MCF 10A (cell line): Measurements from ENCODE around the gene GPR141. TPM values are rescaled to one million over a fixed set of nuclear protein-coding genes. Genes with fewer than 3 reads are reported as not detected.

Source experiments
- BruUV-seq: library from RNA; stranded (reverse); fragments of 400-500 nt; replicated peaks from 2 replicates; lab custom pipeline; 2021; lab: Mats Ljungman, UMichigan
- CTCF ChIA-PET: fragments of 300-600 bp; sonication (Branson Sonifier 250); formaldehyde crosslinking; extraction: SDS; loops from one replicate; lab custom pipeline; 2021; ENCODE audit warnings: antibody characterized with exemption, inconsistent platforms; lab: Yijun Ruan, JAX
- POLR2A ChIA-PET: fragments of 300-600, 350-650 bp; sonication (Branson Sonifier 250); formaldehyde crosslinking; extraction: SDS; loops from one replicate; lab custom pipeline; 2020; ENCODE audit warnings: antibody characterized with exemption, inconsistent platforms; lab: Yijun Ruan, JAX
- DNase-seq: peaks from one replicate; pipeline ENCODE4 v3.0.0-alpha.2; 2018; ENCODE audit not compliant: unreplicated experiment
- H3K27ac Mint-ChIP-seq: one replicate; pipeline ENCODE4 v1.8.0; 2022; ENCODE audit warnings: mild to moderate bottlenecking, low read depth, mixed read lengths; ENCODE audit not compliant: unreplicated experiment
- H3K27me3 Mint-ChIP-seq: one replicate; pipeline ENCODE4 v1.8.0; 2022; ENCODE audit warnings: mixed read lengths; ENCODE audit not compliant: insufficient read depth, unreplicated experiment
- H3K36me3 Mint-ChIP-seq: one replicate; pipeline ENCODE4 v1.8.0; 2022; ENCODE audit warnings: mild to moderate bottlenecking, moderate library complexity, mixed read lengths; ENCODE audit not compliant: insufficient read depth, unreplicated experiment
- H3K4me1 Mint-ChIP-seq: one replicate; pipeline ENCODE4 v1.8.0; 2022; ENCODE audit warnings: mixed read lengths; ENCODE audit not compliant: insufficient read depth, unreplicated experiment
- H3K4me3 Mint-ChIP-seq: one replicate; pipeline ENCODE4 v1.8.0; 2022; ENCODE audit warnings: mild to moderate bottlenecking, moderate library complexity, mixed read lengths; ENCODE audit not compliant: unreplicated experiment
- H3K9me3 Mint-ChIP-seq: one replicate; pipeline ENCODE4 v1.8.0; 2022; ENCODE audit warnings: mixed read lengths; ENCODE audit not compliant: unreplicated experiment
- intact Hi-C: fragments of 100-400 bp; cut with micrococcal nuclease; formaldehyde crosslinking; loops from 2 replicates; pipeline ENCODE4 v1.14.1; 2022
- total RNA-seq: library from RNA; stranded (reverse); gene quantifications from 2 replicates; pipeline ENCODE4 v1.2.3, GENCODE V29; 2022
- TF ChIP-seq, protein P1 (sequence below): fragments of 200-600 bp; IDR thresholded peaks from one replicate; pipeline ENCODE4 v1.8.0; 2022; ENCODE audit warnings: antibody characterized with exemption, mild to moderate bottlenecking; ENCODE audit not compliant: unreplicated experiment

GPR141 gene
- total RNA-seq, 1 experiment from 2014 or later: 2.8 TPM

DNA sequence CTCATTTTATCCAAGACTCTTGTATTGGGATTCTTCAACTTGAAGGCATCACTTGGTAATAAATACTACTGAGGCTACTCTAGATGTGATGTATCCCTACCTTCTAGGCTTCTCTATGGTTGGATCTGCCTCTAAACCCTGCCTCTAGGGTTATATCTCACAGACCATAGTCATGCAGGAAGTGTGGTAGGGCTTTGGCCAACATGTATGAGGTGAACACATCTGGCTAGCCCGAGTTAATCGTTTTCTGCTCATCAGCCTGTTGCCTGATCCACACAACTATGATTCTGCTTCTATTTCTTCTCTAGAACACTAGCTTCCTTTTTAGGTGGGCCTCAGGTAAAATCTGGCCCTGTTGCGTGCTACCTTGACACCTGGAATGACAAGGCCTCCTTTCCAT, 86.2 kb downstream of the GPR141 start:
- Mint-ChIP-seq H3K27me3 (no peaks in the 10 kb centered on the region), H3K4me3 (no peak overlapping the region), H3K27ac (no peak overlapping the region), H3K9me3 (peaks cover 6% of the 10 kb centered on the region), H3K4me1 (no peaks in the 10 kb centered on the region), H3K36me3 (no peaks in the 10 kb centered on the region)
- no peak for DNase-seq
- POLR2A ChIA-PET: no interaction called here
- BruUV-seq: no TSS peak
- CTCF ChIA-PET: interaction anchor here (0.6 to 0.8 kb wide), 2 partner anchors 28 to 528 kb away, joined by 3 read pairs; no protein-coding TSS in a partner anchor
- intact Hi-C loops: no loop called here
- TF ChIP-seq, protein P1, sequence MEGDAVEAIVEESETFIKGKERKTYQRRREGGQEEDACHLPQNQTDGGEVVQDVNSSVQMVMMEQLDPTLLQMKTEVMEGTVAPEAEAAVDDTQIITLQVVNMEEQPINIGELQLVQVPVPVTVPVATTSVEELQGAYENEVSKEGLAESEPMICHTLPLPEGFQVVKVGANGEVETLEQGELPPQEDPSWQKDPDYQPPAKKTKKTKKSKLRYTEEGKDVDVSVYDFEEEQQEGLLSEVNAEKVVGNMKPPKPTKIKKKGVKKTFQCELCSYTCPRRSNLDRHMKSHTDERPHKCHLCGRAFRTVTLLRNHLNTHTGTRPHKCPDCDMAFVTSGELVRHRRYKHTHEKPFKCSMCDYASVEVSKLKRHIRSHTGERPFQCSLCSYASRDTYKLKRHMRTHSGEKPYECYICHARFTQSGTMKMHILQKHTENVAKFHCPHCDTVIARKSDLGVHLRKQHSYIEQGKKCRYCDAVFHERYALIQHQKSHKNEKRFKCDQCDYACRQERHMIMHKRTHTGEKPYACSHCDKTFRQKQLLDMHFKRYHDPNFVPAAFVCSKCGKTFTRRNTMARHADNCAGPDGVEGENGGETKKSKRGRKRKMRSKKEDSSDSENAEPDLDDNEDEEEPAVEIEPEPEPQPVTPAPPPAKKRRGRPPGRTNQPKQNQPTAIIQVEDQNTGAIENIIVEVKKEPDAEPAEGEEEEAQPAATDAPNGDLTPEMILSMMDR: no peak

DNA sequence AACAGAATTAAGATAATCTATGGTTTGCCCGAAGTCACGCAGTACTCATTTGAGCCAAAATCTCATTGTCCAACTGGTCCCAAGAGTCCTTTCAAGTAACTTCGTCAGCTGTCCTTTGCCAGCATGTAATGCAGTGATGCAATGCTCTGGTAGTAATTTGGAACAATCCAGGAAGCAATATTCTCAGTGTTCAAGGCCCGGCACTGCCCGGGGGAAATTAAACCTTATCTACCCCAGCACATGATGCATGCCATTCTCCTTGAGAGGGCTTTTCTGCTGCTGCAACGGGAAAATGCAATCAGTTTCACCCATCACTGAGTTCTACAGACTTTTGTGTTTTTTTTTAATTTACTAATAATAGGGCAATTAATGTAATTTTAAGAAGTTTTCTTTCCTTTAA, 87.3 kb downstream of the GPR141 start:
- DNase-seq: no peak
- no peaks in the 10 kb centered on the region for H3K27me3 Mint-ChIP-seq
- no TSS peak for BruUV-seq
- intact Hi-C loops: no loop called here
- H3K36me3 Mint-ChIP-seq: no peaks in the 10 kb centered on the region
- no peak overlapping the region for H3K27ac Mint-ChIP-seq
- TF ChIP-seq, protein P1: no peak
- H3K4me3 Mint-ChIP-seq: no peak overlapping the region
- H3K9me3 Mint-ChIP-seq: peaks cover 15% of the 10 kb centered on the region
- ChIA-PET POLR2A (no interaction called here), CTCF (interaction anchor here (1.0 kb wide), 1 partner anchor 13 kb away, joined by 3 read pairs; no protein-coding TSS in a partner anchor)
- H3K4me1 Mint-ChIP-seq: no peaks in the 10 kb centered on the region

DNA sequence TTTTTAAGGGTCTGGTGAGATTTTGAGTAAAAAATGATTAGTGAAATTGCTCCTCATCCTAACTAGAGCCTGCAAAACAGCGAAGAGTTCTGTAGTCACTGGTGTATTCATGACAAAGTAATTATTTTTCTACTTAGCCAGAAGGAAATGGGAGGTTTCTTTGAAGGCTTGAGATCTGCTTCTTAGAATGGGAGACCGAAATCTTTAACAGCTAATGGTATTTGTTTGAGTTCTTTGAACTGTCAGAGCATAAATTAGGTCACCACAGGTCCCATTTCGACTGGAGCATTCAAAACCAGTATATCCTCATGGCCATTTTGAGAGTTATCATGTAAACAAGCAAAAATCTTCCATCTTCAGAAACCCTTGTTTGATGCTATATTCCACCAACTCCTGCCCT, 87.8 kb downstream of the GPR141 start:
- intact Hi-C loops: no loop called here
- CTCF ChIA-PET: interaction anchor here (1.0 to 1.1 kb wide), 2 partner anchors 12 to 15 kb away, joined by 3 to 4 read pairs; no protein-coding TSS in a partner anchor
- no peak for DNase-seq
- no TSS peak for BruUV-seq
- Mint-ChIP-seq H3K27ac (no peak overlapping the region), H3K9me3 (peaks cover 15% of the 10 kb centered on the region), H3K36me3 (no peaks in the 10 kb centered on the region), H3K4me1 (no peaks in the 10 kb centered on the region), H3K4me3 (no peak overlapping the region), H3K27me3 (no peaks in the 10 kb centered on the region)
- POLR2A ChIA-PET: no interaction called here
- TF ChIP-seq, protein P1: no peak

DNA sequence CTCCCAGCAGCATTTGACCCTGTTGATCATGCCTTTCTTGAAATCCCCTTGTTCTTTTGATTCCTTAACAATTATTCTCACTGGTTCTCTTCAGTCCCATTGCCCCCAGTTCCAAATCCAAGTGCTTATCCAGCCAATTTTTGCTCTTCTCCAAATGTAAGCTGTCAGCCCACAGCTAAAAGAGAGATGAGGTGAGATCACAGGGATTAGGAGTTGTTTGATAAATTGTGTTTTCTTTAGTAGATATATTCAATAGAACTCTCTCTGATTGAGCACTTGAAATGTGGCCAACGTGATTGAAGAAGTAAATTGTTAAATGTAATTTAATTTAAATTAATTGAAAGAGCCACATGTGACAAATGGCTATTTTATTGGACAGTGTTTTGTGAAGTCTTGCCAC, 88.2 kb downstream of the GPR141 start:
- no peak for DNase-seq
- ChIA-PET POLR2A (no interaction called here), CTCF (interaction anchor here (1.0 to 1.1 kb wide), 2 partner anchors 12 to 15 kb away, joined by 3 to 4 read pairs; no protein-coding TSS in a partner anchor)
- peaks cover 16% of the 10 kb centered on the region for H3K9me3 Mint-ChIP-seq
- BruUV-seq: no TSS peak
- H3K27ac Mint-ChIP-seq: no peak overlapping the region
- no peaks in the 10 kb centered on the region for H3K4me1 Mint-ChIP-seq
- H3K27me3 Mint-ChIP-seq: no peaks in the 10 kb centered on the region
- H3K36me3 Mint-ChIP-seq: no peaks in the 10 kb centered on the region
- intact Hi-C loops: no loop called here
- TF ChIP-seq, protein P1: no peak
- no peak overlapping the region for H3K4me3 Mint-ChIP-seq
